Measurements from ENCODE around the gene EPHB4.
"Not testable (repeated sequence)": the region's sequence is repeated elsewhere in the genome, so short reads cannot be mapped to it uniquely, and the experiment has no call there.

The EPHB4 gene

DNA sequence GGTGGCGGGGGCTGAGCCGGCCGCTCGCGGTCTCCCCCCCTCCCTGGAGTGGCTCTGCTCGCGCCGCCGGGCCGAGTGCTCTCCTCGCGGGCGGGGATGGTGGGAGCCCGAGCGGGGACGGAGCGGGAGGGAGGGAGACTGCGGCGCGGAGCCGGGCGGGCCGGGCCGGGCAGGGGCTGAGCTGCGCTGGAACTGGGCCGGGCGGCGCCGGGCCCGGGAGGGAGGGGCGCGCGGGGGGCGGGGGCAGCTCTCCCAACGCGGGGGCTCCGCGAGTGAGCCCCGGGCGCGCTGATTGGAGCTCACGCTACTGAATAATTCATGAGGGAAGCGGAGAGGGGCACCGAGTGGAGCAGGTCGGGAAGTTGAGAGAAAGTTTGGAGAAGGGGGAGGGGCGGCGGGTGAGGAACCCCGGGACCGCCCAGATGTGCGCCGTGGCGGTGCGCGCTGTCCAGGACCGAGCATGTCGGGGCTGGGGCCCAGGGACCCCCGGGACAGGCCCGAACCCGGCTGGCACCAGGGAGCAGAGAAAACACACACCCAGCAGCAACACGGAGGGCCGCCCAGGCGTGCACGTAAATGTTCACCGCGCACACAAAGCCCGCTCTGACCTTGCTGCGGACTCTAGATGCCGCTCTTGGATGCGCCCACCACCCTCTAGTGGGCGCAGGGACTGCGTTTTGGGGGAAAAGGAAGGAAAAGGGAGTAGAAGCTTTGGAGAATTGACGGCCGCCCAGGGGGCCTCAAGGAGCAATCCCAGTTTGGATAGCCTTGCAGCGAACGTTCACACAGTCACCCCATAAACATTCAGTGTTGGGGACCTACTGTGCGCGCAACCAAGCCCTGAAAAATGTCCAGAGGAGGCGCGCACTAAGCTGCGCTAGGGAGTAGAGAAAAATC, at the start of gene EPHB4:
Gene EPHB4, minus strand, starts transcription at position 194 of the 897 bp plus-strand sequence. CDS start 493 bp downstream, outside the sequence.
- no peak for DNase-seq

- DNase-seq: no peak
Measured at GRCh38 chr7:100875356-100875751, 48.0 kb upstream of the EPHB4 start.

GRCh38 chr7:100874577-100875355, 47.4 kb upstream of the EPHB4 start, which contains the start of gene SRRT:
TSS of gene SRRT (plus strand) at chr7:100875103. CDS start at chr7:100875591, 488 bp downstream.
- DNase-seq: peak; percentile 99

DNA sequence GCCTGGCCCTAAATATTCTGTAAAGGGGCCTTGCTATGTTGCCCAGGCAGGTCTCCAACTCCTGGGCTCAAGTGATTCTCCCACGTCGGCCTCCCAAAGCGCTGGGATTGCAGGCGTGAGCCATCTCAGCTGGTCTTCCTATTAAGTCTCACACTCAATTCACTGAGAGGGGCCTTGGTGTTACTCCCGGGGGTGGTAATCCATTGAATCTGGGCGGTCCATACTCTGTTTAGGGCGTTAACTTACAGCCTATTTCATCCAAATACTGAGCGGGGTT, 46.9 kb upstream of the EPHB4 start:
- DNase-seq: no peak

- no peak for DNase-seq
Measured at GRCh38 chr7:100873599-100874299, 46.4 kb upstream of the EPHB4 start.

GRCh38 chr7:100867776-100868485, 40.6 kb upstream of the EPHB4 start:
- DNase-seq: no peak

DNA sequence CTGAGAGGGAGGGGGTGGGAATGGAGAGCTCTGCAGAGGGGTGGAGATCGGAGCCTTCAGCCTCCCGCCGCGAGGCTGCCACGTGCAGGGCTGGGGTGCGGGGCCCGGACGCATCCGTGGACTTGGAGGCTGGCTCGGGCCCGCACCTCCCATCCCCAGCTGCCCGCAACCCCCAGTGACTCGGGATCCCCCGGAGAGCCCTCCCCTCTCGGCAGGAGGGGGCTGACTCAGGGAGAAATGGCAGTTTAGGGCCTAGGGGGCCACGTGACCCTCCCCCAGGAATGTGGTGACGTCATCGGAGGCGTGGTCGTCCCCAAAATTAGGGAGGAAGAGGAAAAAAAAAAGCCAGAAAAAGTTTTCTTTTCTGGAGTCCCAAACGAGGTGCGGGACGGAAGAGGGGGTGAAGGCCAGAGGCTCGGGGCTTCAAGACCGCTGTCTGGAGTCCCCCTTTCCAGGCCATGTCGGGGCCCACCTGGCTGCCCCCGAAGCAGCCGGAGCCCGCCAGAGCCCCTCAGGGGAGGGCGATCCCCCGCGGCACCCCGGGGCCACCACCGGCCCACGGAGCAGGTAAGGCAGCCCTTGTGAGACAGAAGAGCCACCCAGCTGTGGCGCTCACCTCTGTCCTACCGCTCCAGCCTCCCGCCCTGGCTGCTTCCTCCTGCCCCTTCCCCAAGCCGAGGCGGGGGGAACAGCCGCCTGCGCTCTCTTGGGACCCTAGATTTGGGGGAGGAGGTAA, 39.9 kb upstream of the EPHB4 start, which contains the start of gene TRIP6:
Gene TRIP6, plus strand, starts transcription at position 348 of the 736 bp plus-strand sequence. Its CDS starts 111 bp downstream, at position 459.
- no peak for DNase-seq

DNA sequence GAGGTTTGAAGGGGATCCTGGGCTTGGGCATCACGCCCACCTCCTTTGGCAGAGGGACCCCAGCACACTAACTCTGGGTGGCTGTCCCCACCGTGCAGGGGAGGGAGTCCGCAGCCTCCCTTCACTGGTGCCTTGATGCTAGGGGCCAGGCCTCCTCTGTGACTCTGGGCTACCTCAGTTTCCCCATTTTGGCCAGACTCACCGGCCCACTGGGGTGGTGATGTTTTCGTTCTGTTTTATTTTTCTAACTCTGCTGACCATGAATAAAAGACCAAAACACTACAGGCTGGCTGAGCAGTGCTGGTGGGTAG, 39.4 kb upstream of the EPHB4 start:
- no peak for DNase-seq

DNA sequence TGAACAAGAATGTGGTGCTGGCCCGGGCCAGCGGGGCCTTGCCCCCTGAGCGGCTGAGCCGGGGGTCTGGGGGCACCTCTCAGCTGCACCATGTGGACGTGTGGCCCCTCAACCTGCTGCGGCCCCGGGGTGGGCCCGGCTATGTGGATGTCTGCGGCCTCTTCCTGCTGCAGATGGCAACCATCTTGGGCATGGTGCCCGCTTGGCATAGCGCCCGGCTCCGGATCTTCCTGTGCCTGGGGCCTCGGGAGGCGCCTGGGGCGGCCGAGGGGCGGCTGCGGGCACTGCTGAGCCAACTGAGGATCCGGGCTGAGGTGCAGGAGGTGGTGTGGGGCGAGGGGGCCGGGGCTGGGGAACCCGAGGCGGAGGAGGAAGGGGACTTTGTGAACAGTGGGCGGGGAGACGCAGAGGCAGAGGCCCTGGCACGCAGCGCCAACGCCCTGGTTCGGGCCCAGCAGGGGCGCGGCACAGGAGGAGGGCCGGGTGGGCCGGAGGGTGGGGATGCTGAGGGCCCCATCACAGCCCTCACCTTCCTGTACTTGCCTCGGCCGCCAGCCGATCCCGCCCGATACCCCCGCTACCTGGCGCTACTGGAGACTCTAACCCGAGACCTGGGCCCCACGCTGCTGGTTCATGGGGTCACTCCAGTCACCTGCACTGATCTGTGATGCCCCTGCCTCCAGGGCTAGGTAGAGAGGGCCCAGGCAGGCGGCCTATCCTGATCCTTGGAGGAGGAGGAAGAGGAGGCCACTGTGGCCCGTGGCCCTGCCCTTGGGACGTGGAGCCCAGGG, 38.8 kb upstream of the EPHB4 start:
- no peak for DNase-seq

DNA sequence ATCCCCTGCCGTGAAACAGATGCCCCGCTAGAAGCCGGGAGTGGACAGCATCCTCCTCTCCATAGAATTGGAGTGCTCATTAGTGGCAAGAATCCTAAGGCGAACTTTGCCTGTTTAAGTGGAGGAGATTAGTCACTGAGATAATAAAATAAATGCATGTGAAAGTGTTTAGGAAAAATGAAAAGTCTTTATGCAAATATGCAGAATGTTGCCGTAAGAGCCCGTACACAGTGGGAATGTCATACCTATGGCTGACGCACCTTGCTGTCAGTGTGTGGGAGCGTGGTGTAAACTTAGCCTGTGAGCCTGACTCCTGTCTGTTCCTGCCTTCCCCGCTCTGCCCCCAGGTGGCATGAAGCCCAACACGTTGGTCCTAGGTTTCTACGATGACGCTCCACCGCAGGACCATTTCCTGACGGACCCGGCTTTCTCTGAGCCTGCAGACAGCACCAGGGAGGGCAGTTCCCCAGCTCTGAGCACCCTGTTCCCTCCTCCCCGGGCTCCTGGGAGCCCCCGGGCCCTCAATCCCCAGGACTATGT, 38.1 kb upstream of the EPHB4 start:
- DNase-seq: no peak

DNA sequence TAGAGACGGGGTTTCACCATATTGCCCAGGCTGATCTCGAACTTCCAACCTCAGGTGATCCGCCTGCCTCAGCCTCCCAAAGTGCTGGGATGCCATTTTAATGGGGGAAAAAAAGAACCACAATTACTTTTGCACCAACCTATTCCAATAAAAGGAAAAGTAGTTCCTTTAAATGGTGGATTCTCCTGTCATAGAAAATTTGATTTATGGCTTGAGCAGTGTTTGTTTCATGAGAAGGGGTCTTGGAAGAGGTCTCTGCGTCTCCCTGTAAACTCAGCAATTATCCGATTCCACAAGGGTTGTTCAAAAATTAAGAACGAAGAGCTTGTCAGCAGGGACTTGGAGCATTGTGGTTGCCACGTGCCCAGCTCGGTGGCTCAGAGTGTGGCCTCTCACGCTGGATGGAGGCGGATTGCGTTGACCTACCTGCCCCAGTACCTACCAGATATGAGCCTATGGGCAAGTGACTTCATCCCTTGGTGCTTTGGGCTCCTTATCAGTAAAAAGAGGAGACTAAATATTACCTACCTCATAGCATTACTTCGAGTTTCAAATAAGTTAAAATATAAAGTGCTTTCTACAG, 37.0 kb upstream of the EPHB4 start:
- DNase-seq: no peak

DNA sequence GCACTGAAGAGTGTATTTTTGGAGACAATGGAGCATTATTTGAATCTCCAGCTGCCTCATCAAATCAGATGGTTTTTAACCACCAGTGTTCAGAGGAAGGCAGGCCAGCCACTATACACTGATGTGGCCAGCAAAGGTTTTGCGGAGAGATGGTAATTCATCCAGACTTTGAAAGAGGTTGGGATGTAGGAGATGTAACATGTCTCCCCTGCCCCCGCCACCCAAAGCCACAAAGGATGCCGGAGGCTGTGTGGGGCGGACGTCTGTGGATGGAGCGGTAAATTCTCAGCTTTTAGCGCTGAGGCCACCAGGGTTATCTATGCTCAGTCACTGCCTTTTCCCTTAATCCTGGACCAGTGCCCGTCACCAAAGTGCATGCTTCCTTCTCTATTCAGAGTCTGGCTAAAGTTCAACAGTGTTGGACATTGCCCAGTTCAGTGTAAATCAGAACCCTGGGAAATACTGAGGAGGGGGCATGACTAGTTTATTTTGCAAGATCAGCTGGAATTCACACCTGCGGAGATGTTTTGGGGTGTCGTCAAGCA, 36.2 kb upstream of the EPHB4 start:
- no peak for DNase-seq

DNA sequence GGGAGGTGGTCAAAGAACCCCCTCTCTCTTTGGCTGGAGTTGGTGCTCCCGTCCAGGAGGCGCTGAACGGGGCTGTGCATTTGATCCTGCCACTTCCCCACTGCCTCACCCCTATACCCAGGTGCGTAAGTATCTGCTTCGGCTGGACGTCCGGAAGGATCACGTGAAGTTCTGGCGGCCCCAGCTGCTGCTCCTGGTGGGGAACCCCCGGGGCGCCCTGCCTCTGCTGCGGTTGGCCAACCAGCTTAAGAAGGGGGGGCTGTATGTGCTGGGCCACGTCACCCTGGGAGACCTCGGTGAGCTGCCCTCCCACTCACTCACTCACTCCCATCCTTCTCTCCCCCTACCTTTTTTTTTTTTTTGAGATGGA, 34.3 kb upstream of the EPHB4 start:
- no peak for DNase-seq

DNA sequence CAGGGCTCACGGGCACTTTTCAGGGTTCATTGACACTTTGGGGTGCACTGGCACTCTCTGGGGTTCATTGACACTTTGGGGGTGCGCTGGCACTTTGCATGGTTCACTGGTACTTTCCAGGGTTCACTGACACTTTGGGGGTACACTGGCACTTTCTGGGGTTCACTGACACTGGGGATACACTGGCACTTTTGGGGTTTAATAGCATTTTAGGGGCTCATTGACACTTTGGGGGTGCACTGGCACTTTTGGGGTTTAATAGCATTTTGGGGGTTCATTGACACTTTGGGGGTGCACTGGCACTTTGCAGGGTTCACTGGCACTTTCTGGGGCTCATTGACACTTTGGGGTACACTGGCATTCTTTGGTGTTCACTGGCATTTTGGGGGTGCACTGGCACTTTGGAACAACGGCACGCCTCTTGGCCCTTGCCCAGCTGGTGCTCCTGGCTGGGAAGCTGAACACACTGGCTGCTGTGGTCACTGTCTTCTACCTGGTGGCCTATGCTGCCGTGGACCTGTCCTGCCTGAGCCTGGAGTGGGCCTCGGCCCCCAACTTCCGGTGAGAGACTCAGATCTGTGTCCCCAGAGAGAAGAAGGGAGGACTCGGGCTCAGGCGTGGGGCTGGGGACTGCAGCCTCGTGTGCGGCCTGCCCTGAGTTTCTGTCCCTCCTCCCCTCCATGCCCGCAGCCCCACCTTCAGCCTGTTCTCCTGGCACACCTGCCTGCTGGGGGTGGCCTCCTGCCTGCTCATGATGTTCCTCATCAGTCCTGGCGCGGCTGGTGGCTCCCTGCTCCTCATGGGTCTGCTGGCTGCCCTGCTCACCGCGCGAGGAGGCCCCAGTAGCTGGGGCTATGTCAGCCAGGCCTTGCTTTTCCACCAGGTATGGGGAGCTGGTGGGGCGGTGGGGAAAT, 33.6 kb upstream of the EPHB4 start:
- no peak for DNase-seq

- no peak for DNase-seq
Measured at GRCh38 chr7:100859856-100860255, 32.5 kb upstream of the EPHB4 start.

- DNase-seq: no peak
Measured at GRCh38 chr7:100856871-100857282, 29.6 kb upstream of the EPHB4 start.

- no peak for DNase-seq
Measured at GRCh38 chr7:100855515-100855914, 28.2 kb upstream of the EPHB4 start.

- not testable (repeated sequence) for DNase-seq
Measured at GRCh38 chr7:100854899-100855298, 27.6 kb upstream of the EPHB4 start.
